ENCODE results near the gene PLXNA4.

- TF ChIP-seq CTCF (IDR thresholded peaks at IDR 0.05; ENCODE audit: low read depth, low read length, missing input control) (no peak), REST (IDR thresholded peaks at IDR 0.05) (no peak), YY1 (IDR thresholded peaks at IDR 0.05) (no peak), ZBTB33 (IDR thresholded peaks at IDR 0.05) (no peak), HNF4A (conservative IDR thresholded peaks at IDR 0.05) (no peak), RAD21 (IDR thresholded peaks at IDR 0.05) (no peak), MAX (IDR thresholded peaks at IDR 0.05) (no peak), ATF3 (IDR thresholded peaks at IDR 0.05) (no peak), TAF1 (conservative IDR thresholded peaks at IDR 0.05) (no peak), HNF4G (IDR thresholded peaks at IDR 0.05) (no peak), GABPA (IDR thresholded peaks at IDR 0.05 in 1 of 2, conservative IDR thresholded peaks at IDR 0.05 in 1 of 2) (no peak)
Observed at GRCh38 chr7:132458729-132459128, 117.5 kb downstream of the PLXNA4 start.
